T47D (cell line): ENCODE data around the gene AOPEP.

Source experiments
- DNase-seq, 2 experiments: peaks; one replicate each; pipeline versions ENCODE4 v3.0.0 to v3.0.0-alpha.2; 2011 to 2012; ENCODE audit warnings: low read depth in 1 of 2, low spot score in 1 of 2
- JUND ChIP-seq: IDR thresholded peaks from 2 replicates; pipeline ENCODE4 v1.6.1; 2012; ENCODE audit warnings: low read depth
- in situ Hi-C: cut with HindIII; loops from 2 replicates; pipeline ENCODE4 v1.10.0; 2016; ENCODE audit warnings: low sequenced_read_pairs, low pct_unique_long_range_greater_than_20kb

AOPEP gene

DNA sequence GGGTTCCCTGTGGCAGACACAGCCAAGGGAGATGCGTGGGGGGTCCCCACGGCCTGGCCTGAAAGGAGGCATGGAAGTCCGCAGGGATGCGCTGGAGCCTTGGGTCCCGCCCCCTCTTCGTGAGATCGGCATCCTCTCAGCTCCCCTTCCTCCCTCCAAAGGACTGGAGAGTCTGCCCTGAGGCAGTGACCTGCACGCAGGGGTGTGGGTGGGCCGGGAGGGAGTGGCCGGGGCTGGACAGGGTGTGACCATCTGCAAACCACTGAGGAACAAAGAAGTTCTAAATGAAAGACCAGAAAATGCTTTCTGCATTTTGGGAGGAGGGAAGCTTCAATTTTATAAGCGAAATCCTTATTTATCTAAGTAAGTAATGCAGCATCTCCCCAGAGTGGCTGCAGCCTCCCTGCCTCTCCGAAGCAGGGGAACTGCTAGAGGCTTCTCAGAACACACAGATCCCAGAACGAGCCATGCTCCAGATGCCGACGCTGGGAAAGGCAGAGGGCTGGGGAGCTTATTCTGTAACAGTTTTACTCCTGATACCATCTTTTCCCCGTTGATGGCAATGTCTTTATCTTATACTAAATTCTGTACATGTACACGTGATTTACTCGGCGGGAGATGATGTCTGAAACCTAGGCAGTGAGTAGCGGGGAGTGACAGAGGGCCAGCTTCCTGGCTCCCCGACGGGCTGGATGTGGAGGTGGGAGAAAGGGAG, 369.3 kb downstream of the AOPEP start:
- no peak for DNase-seq
- in situ Hi-C loops: no loop called here
- no peak for TF ChIP-seq JUND

DNA sequence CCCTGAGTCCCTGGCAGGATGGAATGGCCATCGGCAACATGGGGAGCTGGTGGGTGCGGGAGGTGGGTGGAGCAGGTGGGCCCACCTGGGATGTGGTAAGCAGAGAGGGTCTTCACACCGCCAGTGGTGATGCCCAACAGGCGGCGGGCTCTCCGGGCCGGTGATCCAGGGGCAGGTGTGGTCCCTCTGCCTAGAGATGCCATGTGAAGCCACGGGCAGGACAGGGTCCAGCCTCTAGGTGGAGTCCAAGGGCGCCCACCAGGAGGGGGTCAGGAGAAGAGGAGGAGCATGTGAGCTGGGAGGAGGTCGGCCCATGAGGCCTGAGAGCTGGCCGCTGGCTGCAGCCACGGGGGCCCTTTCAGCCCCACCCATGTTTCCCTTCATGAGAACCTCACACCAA, 369.9 kb downstream of the AOPEP start:
- DNase-seq: no peak
- TF ChIP-seq JUND: no peak
- in situ Hi-C loops: no loop called here

DNA sequence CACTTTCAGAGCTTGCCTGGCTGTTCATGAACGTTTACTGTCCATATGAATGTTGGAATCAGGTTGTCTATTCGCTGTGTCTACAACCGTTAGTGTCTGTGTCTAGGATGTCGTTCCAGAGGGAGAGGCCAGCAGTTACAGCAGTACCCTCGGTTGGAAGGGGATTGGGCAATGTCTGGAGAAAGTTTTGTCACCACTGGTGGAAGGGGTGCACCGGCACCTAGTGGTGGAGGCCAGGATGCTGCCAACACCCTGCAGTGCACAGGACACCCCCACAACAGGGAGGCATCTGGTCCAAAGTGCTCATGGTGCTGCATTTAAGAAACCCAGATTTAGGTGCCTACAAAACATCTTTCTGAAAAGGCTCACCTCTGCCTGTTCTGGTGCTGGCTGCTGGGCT, 370.3 kb downstream of the AOPEP start:
- no peak for DNase-seq
- in situ Hi-C loops: no loop called here
- no peak for TF ChIP-seq JUND

DNA sequence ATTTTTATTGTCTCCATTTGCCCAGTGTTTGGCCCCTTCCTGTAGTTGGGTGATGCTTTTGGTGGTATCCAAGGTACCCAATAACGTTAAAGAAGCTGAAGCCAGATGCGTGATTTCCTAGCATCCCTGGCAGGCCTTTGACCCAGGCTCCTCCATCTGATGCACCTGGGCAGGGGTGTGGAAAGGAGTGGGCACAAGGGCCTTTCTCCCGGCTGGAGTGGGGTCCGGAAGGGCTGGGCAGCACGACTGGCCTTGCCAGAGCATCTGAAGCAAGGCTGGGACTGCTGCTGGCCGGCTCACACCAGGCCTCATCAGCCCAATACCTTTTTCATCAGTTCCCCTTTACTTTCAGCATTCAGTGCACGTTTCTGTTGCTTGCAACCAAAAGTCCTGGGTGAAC, 370.8 kb downstream of the AOPEP start:
- TF ChIP-seq JUND: no peak
- in situ Hi-C loops: no loop called here
- DNase-seq: no peak

DNA sequence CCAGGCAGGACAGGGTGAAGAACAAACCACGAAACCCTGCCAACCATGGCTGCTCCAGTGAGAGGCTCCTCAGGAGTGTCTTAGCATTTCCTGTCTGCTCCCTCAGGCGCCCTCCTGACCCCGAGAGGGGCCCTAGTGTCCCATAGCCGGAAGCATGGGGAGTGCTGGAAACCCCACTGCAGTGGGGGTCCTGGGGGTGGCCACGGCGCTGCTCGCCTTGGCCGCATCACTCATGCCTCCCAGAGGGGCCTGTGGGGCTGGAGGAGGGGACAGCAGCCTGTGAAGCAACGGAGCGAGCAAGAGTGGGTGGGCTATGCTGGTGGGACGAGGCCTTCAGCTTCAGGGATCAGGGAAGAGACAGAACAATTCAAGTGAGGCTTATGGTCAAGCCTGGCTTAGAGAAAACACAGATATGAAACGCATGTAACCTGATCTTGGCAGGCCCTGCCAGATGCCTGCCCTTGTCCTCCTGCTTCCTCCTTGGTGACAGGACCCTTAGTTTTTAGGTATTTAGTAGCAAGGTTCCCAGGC, 372.0 kb downstream of the AOPEP start:
- TF ChIP-seq JUND: no peak
- in situ Hi-C loops: no loop called here
- DNase-seq: no peak

DNA sequence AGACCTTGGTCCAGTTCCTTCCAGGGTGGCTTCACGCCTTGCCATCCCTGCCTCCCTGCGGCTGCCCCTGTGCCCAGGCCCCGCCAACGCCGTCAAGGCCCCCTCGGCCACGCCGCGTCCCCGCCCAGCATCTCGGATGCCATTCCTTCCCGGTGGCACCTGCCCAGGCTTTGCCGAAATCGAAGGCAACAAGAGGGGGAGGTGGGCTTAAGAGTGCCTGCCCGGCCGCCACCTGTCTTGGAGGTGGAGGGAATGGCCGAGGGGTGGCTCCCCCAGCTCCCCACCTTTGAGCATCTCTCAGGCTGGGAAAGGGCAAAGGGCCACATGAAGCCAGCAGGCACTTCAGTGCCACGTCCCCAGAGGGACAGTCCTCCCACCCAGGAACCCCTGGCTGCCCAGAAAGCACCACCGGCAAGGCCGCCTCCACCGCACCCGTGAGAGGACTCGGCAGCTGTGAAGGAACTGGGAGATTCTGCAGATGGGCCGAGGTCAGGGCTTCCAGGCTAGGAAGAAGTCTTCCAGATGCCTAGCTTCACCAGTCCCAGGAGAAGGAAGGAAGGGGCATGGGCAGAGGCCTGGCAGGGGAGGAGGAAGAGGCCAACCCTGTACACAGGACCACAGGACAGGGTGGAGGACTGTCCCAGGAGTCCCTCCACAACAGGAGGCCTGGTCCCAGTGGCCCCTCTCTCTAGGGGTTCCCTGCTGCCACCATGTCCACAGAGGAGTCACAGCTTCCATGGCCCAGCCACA, 373.0 kb downstream of the AOPEP start:
- in situ Hi-C loops: no loop called here
- no peak for TF ChIP-seq JUND
- no peak for DNase-seq

DNA sequence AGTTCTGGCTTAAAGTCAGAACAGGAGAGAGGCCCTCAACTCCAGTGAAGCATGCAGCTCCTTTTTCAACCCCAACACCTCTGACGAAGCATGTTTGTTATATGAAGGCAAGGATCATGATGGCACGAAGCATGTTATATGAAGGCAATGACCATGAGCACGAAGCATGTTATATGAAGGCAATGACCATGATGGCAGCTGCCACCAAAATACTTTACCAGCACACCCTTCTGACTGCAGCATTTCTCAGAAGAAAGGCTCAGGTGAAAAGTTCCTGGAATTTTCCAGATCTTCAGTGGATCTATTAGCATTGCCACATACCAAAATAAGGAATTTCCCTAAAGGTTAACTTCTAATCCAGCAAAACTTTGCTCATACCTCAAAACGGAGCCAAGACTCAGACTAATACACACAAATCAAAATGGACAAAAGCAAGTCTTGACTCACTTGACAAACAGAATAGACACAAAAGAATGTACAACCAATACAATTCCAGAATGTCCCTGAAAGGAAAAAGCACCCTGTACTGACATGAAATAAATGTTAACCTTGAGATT, 373.6 kb downstream of the AOPEP start:
- in situ Hi-C loops: no loop called here
- DNase-seq: no peak

DNA sequence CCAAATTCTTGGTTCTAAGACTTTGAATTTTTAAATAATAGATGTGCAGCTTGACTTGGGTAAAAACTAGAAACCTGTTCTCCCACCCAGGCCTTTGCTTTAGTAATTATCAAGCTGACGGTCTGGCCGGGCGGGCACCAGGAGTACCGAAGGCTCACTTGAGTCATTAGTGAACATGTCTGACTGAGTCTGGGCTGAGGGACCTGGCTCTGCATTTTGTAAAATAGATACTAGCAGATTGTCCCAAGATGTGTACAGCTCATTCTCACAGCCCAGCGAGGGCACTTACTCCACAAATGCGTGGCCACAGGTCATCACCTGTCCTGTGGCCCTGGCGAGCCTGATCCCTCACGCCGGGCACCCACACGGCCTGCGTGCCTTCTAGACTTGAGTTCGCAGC, 374.8 kb downstream of the AOPEP start:
- in situ Hi-C loops: no loop called here

More for the DNA sequence above, 373.6 kb downstream of the AOPEP start:
- no peak for TF ChIP-seq JUND

DNA sequence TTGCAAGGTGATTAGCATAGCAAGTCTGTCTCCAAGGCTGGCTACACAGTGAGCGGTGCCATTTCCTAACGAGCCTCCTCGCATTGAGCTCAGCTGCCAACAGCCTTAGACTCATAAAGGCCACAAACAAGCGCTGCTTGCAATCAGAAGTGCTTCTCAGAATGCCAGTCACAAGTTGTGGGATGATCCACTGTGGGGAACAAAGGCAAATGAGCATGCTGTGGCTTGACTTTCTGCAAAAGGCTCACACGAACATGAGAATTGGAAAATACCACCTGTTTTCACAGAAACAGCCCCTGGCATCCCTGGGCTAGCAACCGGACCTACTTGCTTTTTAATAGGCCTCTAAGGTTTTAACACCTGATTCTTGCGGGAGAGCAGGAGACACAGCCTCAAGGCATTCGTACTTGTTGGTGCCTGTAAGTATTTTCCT, 375.5 kb downstream of the AOPEP start:
- TF ChIP-seq JUND: no peak
- in situ Hi-C loops: no loop called here
- peak in 1 of 2 experiments; percentile 75 for DNase-seq

More for the DNA sequence above, 374.8 kb downstream of the AOPEP start:
- DNase-seq: no peak
- TF ChIP-seq JUND: no peak

DNA sequence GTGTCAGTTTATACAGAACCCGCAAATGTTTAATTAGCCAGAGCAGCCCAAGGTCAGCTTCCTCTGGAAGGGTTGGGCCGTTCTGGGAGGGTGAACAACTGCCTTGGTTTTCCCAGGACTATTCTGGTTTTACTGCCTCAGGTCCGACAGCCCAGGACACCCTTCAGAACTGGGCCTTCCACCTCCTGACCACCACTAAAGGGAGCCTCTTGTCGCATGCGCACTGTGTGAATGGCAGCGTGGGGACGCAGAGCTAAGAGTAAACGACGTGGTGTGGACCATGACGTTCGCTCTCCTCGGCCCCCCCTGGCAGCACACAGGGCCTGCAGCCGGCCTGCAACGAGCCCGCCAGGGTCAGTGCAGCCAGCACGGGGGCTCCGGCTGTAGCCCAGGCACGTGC, 376.1 kb downstream of the AOPEP start:
- no peak for TF ChIP-seq JUND
- peak in 1 of 2 experiments; percentile 62 for DNase-seq
- in situ Hi-C loops: no loop called here

DNA sequence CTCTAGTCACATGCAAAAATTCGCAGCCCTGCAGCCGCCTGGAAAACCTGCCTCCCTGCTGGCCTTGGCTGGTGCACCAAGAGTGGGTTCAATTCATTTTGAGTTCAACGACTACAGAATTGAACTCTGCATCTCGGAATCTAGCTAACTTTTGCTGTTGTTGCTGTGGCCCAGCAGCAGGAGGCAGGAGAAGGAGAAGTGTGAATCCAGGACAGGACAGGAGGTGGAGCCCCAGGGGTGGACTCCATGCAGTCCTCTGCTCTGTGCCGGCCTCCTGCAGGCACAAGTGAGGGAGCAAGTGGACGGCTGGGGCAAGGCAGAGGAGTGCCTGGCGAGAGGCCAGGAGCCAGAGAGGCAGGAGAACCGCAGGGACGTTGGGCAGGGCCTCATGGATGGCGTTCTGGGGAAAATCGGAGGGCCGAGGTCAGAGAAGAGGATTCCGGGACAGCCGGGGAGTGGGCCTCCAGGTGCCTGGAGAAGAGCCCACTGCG, 376.8 kb downstream of the AOPEP start:
- in situ Hi-C loops: no loop called here
- DNase-seq: no peak
- TF ChIP-seq JUND: no peak

DNA sequence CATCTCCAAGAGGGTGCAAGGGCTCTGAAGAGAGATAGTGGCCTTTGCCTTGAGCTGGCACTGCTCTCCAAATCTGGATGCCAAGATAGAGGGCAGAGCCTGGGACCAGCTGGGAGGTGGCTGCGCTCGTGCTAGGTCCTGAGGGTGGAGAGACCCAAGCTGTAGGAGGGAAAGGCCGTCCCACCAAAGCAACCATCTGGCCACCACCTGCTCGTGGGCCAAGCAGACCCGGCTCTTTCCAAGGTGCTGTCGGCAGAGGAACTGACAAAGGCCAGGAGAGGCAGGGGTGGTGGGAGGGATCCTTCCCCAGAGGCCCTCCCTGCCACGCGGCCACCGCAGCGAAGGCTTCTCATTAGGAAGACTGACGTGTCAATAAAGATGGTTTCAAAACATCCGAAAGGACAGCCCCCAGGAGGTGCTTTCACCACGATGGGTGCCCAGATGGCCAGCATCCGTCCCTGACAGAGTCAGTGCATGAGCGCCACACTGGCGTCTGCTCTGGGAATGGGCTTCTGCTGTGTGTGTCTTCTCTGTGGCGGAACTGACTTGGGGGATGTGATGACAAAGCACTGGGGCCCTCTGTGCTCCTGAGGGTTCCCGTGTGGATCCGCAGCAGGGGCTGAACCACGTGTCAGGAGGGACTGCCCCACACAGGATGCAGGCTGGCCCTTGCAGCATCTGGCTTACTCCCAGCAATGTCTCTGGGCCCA, 377.5 kb downstream of the AOPEP start:
- in situ Hi-C loops: no loop called here
- DNase-seq: no peak
- no peak for TF ChIP-seq JUND
